IPS-15b (cell line): ENCODE measurements around the gene AACS.

Source experiments
- H3K27me3 ChIP-seq: one replicate; pipeline ENCODE4 v1.6.1; 2013; ENCODE audit warnings: low read length; ENCODE audit not compliant: control insufficient read depth, insufficient read depth
- H3K36me3 ChIP-seq: one replicate; pipeline ENCODE4 v1.6.1; 2013; ENCODE audit warnings: low read length; ENCODE audit not compliant: control insufficient read depth, insufficient read depth
- H3K4me1 ChIP-seq: one replicate; pipeline ENCODE4 v1.6.1; 2013; ENCODE audit warnings: mild to moderate bottlenecking, low read length; ENCODE audit not compliant: control insufficient read depth, insufficient read depth
- H3K4me3 ChIP-seq: one replicate; pipeline ENCODE4 v1.5.1; 2013; ENCODE audit warnings: low read depth, low read length
- H3K9ac ChIP-seq: one replicate; pipeline ENCODE4 v1.6.1; 2013; ENCODE audit warnings: low read depth, mild to moderate bottlenecking, low read length
- H3K9me3 ChIP-seq: one replicate; pipeline ENCODE4 v1.6.1; 2013; ENCODE audit warnings: mild to moderate bottlenecking, low read length; ENCODE audit not compliant: control insufficient read depth, insufficient read depth

The AACS gene

GRCh38 chr12:125148316-125148715, 83.1 kb downstream of the AACS start:
- H3K9me3 ChIP-seq: no peaks in the 10 kb centered on the region
- H3K27me3 ChIP-seq: no peaks in the 10 kb centered on the region
- H3K36me3 ChIP-seq: no peaks in the 10 kb centered on the region
- H3K4me3 ChIP-seq: no peak overlapping the region
- H3K9ac ChIP-seq: no peak overlapping the region
- no peaks in the 10 kb centered on the region for H3K4me1 ChIP-seq

GRCh38 chr12:125149160-125150108, 84.2 kb downstream of the AACS start:
- H3K9me3 ChIP-seq: no peaks in the 10 kb centered on the region
- no peak overlapping the region for H3K9ac ChIP-seq
- no peaks in the 10 kb centered on the region for H3K27me3 ChIP-seq
- no peak overlapping the region for H3K4me3 ChIP-seq
- no peaks in the 10 kb centered on the region for H3K36me3 ChIP-seq
- H3K4me1 ChIP-seq: no peaks in the 10 kb centered on the region

DNA sequence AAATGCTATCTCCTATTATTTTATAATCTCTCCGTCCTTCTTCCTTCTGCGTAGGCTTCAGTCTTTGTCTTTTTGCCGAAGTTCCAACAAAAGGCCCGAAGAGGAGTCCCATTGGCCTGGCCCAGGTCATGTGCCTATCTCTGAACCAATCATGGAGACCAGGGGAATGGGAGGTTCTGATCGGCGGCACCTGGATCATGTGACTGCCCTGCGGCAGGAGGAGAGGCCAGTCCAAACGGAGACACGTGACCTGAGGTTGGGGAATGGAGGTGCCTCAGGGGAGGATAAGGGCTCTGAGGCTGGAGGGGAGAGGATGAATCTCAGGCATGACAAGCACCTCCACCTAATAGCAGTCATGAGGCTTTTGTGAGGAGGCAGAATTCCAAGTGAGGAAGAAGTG, 86.0 kb downstream of the AACS start:
- Histone ChIP-seq H3K36me3 (no peaks in the 10 kb centered on the region), H3K9me3 (no peaks in the 10 kb centered on the region), H3K27me3 (no peaks in the 10 kb centered on the region), H3K4me1 (no peaks in the 10 kb centered on the region), H3K9ac (no peak overlapping the region), H3K4me3 (no peak overlapping the region)

DNA sequence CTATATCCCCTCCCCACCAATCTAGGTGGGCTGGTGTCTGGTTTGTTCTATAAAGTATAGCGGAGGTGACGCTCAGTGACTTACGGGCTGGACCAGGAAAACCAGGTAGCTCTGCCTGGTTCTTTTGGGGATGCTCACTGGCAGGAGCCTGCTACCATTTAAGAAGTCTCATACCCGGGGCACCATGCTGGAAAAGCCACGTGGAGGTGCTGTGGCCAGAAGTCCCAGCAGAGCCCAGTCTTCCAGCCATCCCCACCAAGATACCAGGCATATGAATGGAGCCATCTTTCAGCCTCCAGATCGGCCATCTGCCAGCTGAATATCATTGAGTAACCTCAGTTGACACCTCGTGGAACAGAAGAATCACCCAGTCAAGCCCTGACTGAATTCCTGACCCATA, 87.2 kb downstream of the AACS start:
- Histone ChIP-seq H3K9ac (no peak overlapping the region), H3K9me3 (no peaks in the 10 kb centered on the region), H3K36me3 (no peaks in the 10 kb centered on the region), H3K4me3 (no peak overlapping the region), H3K4me1 (no peaks in the 10 kb centered on the region), H3K27me3 (no peaks in the 10 kb centered on the region)

GRCh38 chr12:125155366-125155765, 90.1 kb downstream of the AACS start:
- H3K36me3 ChIP-seq: no peaks in the 10 kb centered on the region
- H3K9me3 ChIP-seq: no peaks in the 10 kb centered on the region
- H3K9ac ChIP-seq: no peak overlapping the region
- no peaks in the 10 kb centered on the region for H3K4me1 ChIP-seq
- no peak overlapping the region for H3K4me3 ChIP-seq
- H3K27me3 ChIP-seq: no peaks in the 10 kb centered on the region

DNA sequence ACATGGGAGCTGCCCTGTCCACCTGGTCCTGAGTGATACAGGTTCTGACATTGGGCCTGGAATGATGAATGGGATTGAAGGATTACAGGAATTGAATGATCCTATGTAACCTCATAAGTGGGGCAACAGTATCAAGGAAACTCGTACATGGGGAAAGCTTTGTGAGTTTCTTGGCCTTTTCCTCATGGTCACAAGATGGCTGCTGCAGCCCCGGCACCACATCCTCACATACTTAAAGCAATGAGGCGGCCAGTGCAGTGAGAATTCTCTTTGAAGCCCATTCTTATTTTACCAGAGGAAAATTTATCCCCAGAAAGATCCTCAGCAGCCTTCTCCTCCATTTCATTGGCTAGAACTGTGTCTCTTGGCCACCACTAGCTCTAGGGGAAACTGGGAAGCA, 91.9 kb downstream of the AACS start:
- H3K4me3 ChIP-seq: no peak overlapping the region
- no peaks in the 10 kb centered on the region for H3K4me1 ChIP-seq
- H3K9me3 ChIP-seq: no peaks in the 10 kb centered on the region
- H3K36me3 ChIP-seq: no peaks in the 10 kb centered on the region
- no peaks in the 10 kb centered on the region for H3K27me3 ChIP-seq
- H3K9ac ChIP-seq: no peak overlapping the region

GRCh38 chr12:125159702-125160101, 94.5 kb downstream of the AACS start:
- no peak overlapping the region for H3K4me3 ChIP-seq
- H3K9ac ChIP-seq: no peak overlapping the region
- H3K9me3 ChIP-seq: no peaks in the 10 kb centered on the region
- H3K27me3 ChIP-seq: no peaks in the 10 kb centered on the region
- no peaks in the 10 kb centered on the region for H3K4me1 ChIP-seq
- no peaks in the 10 kb centered on the region for H3K36me3 ChIP-seq

DNA sequence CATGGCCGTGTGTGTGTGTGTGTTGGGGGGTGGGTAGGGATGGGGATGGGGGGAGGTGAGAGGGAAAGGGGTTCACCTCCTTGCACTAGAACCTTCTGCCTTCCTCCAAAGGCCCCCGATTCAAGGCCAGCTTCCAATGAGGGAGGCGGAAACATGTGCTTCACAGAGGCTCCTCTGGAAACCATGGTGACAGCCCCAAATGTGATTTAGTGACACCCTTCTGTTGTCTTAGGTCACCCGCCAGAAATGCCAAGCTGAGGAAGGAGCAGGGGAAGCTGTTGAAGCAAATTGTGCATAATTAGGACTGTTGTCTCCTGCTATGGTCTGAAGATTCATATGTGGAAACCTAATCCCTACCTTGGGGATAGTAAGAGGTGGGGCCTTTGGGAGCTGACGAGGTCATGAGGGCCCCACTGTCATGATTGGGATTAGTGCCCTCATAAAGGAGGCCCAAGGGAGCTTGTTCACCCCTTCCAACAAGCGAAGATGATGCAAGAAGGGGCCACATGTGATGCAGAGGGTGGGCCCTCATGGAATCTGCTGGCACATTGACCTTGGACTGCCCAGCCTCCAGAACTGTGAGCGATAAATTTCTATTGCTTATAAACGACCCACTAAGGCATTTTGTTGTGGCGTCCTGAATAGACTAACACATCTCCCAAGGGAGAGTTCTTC, 95.2 kb downstream of the AACS start:
- H3K27me3 ChIP-seq: no peaks in the 10 kb centered on the region
- H3K9me3 ChIP-seq: no peaks in the 10 kb centered on the region
- H3K36me3 ChIP-seq: no peaks in the 10 kb centered on the region
- H3K4me3 ChIP-seq: no peak overlapping the region
- no peak overlapping the region for H3K9ac ChIP-seq
- H3K4me1 ChIP-seq: no peaks in the 10 kb centered on the region

DNA sequence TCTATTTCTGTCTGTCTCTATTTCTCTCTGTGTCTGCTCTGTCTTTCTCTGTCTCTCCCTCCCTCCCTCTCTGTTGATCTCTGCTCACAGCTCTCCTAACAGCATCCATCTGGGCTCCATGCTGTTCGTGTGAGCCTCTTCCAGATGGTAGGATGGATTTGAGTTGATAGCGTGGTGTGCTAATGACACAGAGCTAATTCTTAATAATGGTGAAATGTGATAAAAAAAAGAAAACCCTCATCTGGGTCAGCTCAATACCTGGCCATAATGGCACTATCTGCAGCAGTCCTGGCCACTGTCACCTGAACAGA, 96.4 kb downstream of the AACS start:
- no peaks in the 10 kb centered on the region for H3K4me1 ChIP-seq
- H3K27me3 ChIP-seq: no peaks in the 10 kb centered on the region
- no peaks in the 10 kb centered on the region for H3K9me3 ChIP-seq
- H3K36me3 ChIP-seq: no peaks in the 10 kb centered on the region
- H3K9ac ChIP-seq: no peak overlapping the region
- no peak overlapping the region for H3K4me3 ChIP-seq

- Histone ChIP-seq H3K4me1 (no peaks in the 10 kb centered on the region), H3K36me3 (no peaks in the 10 kb centered on the region), H3K9me3 (no peaks in the 10 kb centered on the region), H3K9ac (no peak overlapping the region), H3K4me3 (no peak overlapping the region), H3K27me3 (no peaks in the 10 kb centered on the region)
Measured at GRCh38 chr12:125162489-125163028, 97.3 kb downstream of the AACS start.

- no peaks in the 10 kb centered on the region for H3K27me3 ChIP-seq
- H3K4me1 ChIP-seq: no peaks in the 10 kb centered on the region
- H3K36me3 ChIP-seq: no peaks in the 10 kb centered on the region
- H3K9me3 ChIP-seq: no peaks in the 10 kb centered on the region
- no peak overlapping the region for H3K9ac ChIP-seq
- H3K4me3 ChIP-seq: no peak overlapping the region
Measured at GRCh38 chr12:125163148-125163547, 97.9 kb downstream of the AACS start.

GRCh38 chr12:125164541-125164940, 99.3 kb downstream of the AACS start:
- Histone ChIP-seq H3K9ac (no peak overlapping the region), H3K4me1 (no peaks in the 10 kb centered on the region), H3K4me3 (no peak overlapping the region), H3K36me3 (no peaks in the 10 kb centered on the region), H3K27me3 (no peaks in the 10 kb centered on the region), H3K9me3 (no peaks in the 10 kb centered on the region)
